A673 (cell line): ENCODE results near the gene FBXO31. TPM values are rescaled to one million over a fixed set of nuclear protein-coding genes. Genes with fewer than 3 reads are reported as not detected.

Source experiments
- BruUV-seq: library from RNA; stranded (reverse); fragments of 400-500 nt; replicated peaks from 2 replicates; lab custom pipeline; 2021; lab: Mats Ljungman, UMichigan
- CTCF ChIA-PET: fragments of 300-600 bp; sonication (Branson Sonifier 250); formaldehyde crosslinking; loops from one replicate; lab custom pipeline; 2022; ENCODE audit warnings: antibody characterized with exemption; lab: Charles Lee
- POLR2A ChIA-PET: fragments of 300-600 bp; sonication (Branson Sonifier 250); formaldehyde crosslinking; loops from one replicate; lab custom pipeline; 2022; ENCODE audit warnings: antibody characterized with exemption; ENCODE audit not compliant: low non-redundant PET; lab: Charles Lee
- DNase-seq: peaks from one replicate; pipeline ENCODE4 v3.0.0-alpha.2; 2015; ENCODE audit warnings: low spot score
- H3K27ac ChIP-seq: fragments of 200-600 bp; sonication (generic); 2 replicates; pipeline ENCODE4 v1.5.1; 2016; ENCODE audit warnings: mixed run types, low read depth, mild to moderate bottlenecking, mixed read lengths, antibody characterized with exemption, low read length; ENCODE audit not compliant: poor library complexity, severe bottlenecking
- H3K27me3 ChIP-seq: fragments of 200-600 bp; sonication (generic); replicated peaks from 2 replicates; pipeline ENCODE4 v1.6.1; 2017; ENCODE audit warnings: mixed run types, low read depth, mild to moderate bottlenecking, mixed read lengths, antibody characterized with exemption, low read length; ENCODE audit not compliant: insufficient read depth, poor library complexity
- H3K36me3 ChIP-seq: fragments of 200-600 bp; sonication (generic); 2 replicates; pipeline ENCODE4 v1.6.1; 2016; ENCODE audit warnings: mixed run types, mild to moderate bottlenecking, mixed read lengths, antibody characterized with exemption, low read length; ENCODE audit not compliant: insufficient read depth, poor library complexity, severe bottlenecking
- H3K4me1 ChIP-seq: fragments of 200-600 bp; sonication (generic); 2 replicates; pipeline ENCODE4 v1.6.1; 2017; ENCODE audit warnings: mixed run types, mild to moderate bottlenecking, mixed read lengths, antibody characterized with exemption, low read length; ENCODE audit not compliant: insufficient read depth, poor library complexity, severe bottlenecking
- H3K4me3 ChIP-seq: fragments of 200-600 bp; sonication (generic); 2 replicates; pipeline ENCODE4 v1.5.1; 2016; ENCODE audit warnings: low read depth, mixed run types, mild to moderate bottlenecking, mixed read lengths, low read length; ENCODE audit not compliant: poor library complexity, severe bottlenecking
- H3K9me3 ChIP-seq: fragments of 200-600 bp; sonication (generic); 2 replicates; pipeline ENCODE4 v1.6.1; 2016; ENCODE audit warnings: mixed run types, low read depth, mild to moderate bottlenecking, mixed read lengths, antibody characterized with exemption, low read length; ENCODE audit not compliant: poor library complexity, severe bottlenecking
- CTCF ChIP-seq: fragments of 300-800, 200-600 bp; sonication (generic); conservative IDR thresholded peaks from 2 replicates; pipeline ENCODE4 v1.5.1; 2017; ENCODE audit warnings: low read depth, mild to moderate bottlenecking, antibody characterized with exemption, low read length, moderate library complexity, mixed read lengths
- EZH2 ChIP-seq: fragments of 200-600 bp; sonication (generic); IDR thresholded peaks from 2 replicates; pipeline ENCODE4 v1.6.1; 2017; ENCODE audit warnings: borderline replicate concordance, low read depth, mild to moderate bottlenecking, mixed read lengths, antibody characterized with exemption, low read length; ENCODE audit not compliant: poor library complexity, severe bottlenecking
- intact Hi-C: fragments of 100-400 bp; cut with micrococcal nuclease; formaldehyde crosslinking; loops from one replicate; pipeline ENCODE4 v1.10.0; 2022; ENCODE audit not compliant: unreplicated experiment
- total RNA-seq: library from RNA; stranded (reverse); gene quantifications from 2 replicates; pipeline ENCODE4 v1.2.3, GENCODE V29; 2021

FBXO31 gene
- total RNA-seq, 1 experiment from 2014 or later: 32.2 TPM

- no peak overlapping the region for H3K4me3 ChIP-seq
- intact Hi-C loops: loop anchor here (10.0 kb wide), 1 partner anchor 358 kb away; the partner anchor contains the start of gene KLHDC4
- no peaks in the 10 kb centered on the region for H3K4me1 ChIP-seq
- ChIA-PET POLR2A (no interaction called here), CTCF (no interaction called here)
- H3K27me3 ChIP-seq: no peaks in the 10 kb centered on the region
- no peaks in the 10 kb centered on the region for H3K9me3 ChIP-seq
- no peak for DNase-seq
- TF ChIP-seq EZH2: no peak
- no peak for TF ChIP-seq CTCF
- peaks cover 74% of the 10 kb centered on the region for H3K36me3 ChIP-seq
- no TSS peak for BruUV-seq
- no peak overlapping the region for H3K27ac ChIP-seq
Measured at GRCh38 chr16:87406495-87407088, 23.0 kb upstream of the FBXO31 start.

- Histone ChIP-seq H3K4me1 (no peaks in the 10 kb centered on the region), H3K27ac (no peak overlapping the region), H3K9me3 (no peaks in the 10 kb centered on the region), H3K36me3 (peaks cover 66% of the 10 kb centered on the region), H3K4me3 (no peak overlapping the region), H3K27me3 (no peaks in the 10 kb centered on the region)
- ChIA-PET POLR2A (no interaction called here), CTCF (no interaction called here)
- TF ChIP-seq EZH2 (no peak), CTCF (no peak)
- DNase-seq: no peak
- intact Hi-C loops: loop anchor here (10.0 kb wide), 1 partner anchor 360 kb away; the partner anchor contains the start of gene KLHDC4
- no TSS peak for BruUV-seq
Measured at GRCh38 chr16:87404764-87405625, 21.4 kb upstream of the FBXO31 start.

- ChIA-PET POLR2A (interaction anchor here (0.6 kb wide), 1 partner anchor 104 kb away, joined by 3 read pairs; no protein-coding TSS in a partner anchor), CTCF (no interaction called here)
- intact Hi-C loops: loop anchor here (10.0 kb wide), 1 partner anchor 239 kb away; no protein-coding TSS in a partner anchor
- no peak for DNase-seq
- H3K9me3 ChIP-seq: no peaks in the 10 kb centered on the region
- peaks cover 11% of the 10 kb centered on the region for H3K36me3 ChIP-seq
- no peaks in the 10 kb centered on the region for H3K27me3 ChIP-seq
- no peak overlapping the region for H3K27ac ChIP-seq
- H3K4me1 ChIP-seq: peaks cover 16% of the 10 kb centered on the region
- no peak overlapping the region for H3K4me3 ChIP-seq
- TF ChIP-seq CTCF: no peak
- TF ChIP-seq EZH2: no peak
- no TSS peak for BruUV-seq
Measured at GRCh38 chr16:87395181-87395842, 11.7 kb upstream of the FBXO31 start.
